Skeletal muscle tissue (tissue), 4 donors: ENCODE data around the gene NAALADL2. TPM values are rescaled to one million over a fixed set of nuclear protein-coding genes. Genes with fewer than 3 reads are reported as not detected.
"Not testable (repeated sequence)": the region's sequence is repeated elsewhere in the genome, so short reads cannot be mapped to it uniquely, and the experiment has no call there.

Experiments
- H3K27ac ChIP-seq: one replicate; pipeline ENCODE4 v1.7.0; 2013; ENCODE audit warnings: mild to moderate bottlenecking, low read depth, low read length, inconsistent platforms
- H3K27me3 ChIP-seq, 3 donors: one replicate each; pipeline ENCODE4 v1.7.0; 2013; ENCODE audit warnings: low read length in 3 of 3; ENCODE audit not compliant: control insufficient read depth in 3 of 3, insufficient read depth in 3 of 3
- H3K36me3 ChIP-seq, 3 donors: one replicate each; pipeline ENCODE4 v1.7.0; 2013; ENCODE audit warnings: low read length in 3 of 3; ENCODE audit not compliant: control insufficient read depth in 3 of 3, insufficient read depth in 3 of 3
- H3K4me1 ChIP-seq, 3 donors: one replicate each; pipeline ENCODE4 v1.7.0; 2013; ENCODE audit warnings: low read length in 3 of 3, mild to moderate bottlenecking in 3 of 3; ENCODE audit not compliant: control insufficient read depth in 3 of 3, insufficient read depth in 3 of 3
- H3K4me3 ChIP-seq, 3 donors: one replicate each; pipeline ENCODE4 v1.7.0; 2013; ENCODE audit warnings: low read length in 3 of 3
- H3K9ac ChIP-seq, 3 donors: one replicate each; pipeline ENCODE4 v1.7.0; 2013; ENCODE audit warnings: low read length in 3 of 3, mild to moderate bottlenecking in 3 of 3, moderate library complexity in 2 of 3, low read depth in 1 of 3
- H3K9me3 ChIP-seq, 3 donors: one replicate each; pipeline ENCODE4 v1.7.0; 2013; ENCODE audit warnings: low read length in 3 of 3; ENCODE audit not compliant: control insufficient read depth in 3 of 3
- total RNA-seq: library from RNA; depleted of rRNA; stranded (reverse); fragments of >200 nt; gene quantifications from one replicate; pipeline ENCODE4 v1.2.3, GENCODE V29; 2014
- donor health status: Osteomylitis.

NAALADL2 gene
- total RNA-seq, 1 donor from 2014 or later: 17.7 TPM

DNA sequence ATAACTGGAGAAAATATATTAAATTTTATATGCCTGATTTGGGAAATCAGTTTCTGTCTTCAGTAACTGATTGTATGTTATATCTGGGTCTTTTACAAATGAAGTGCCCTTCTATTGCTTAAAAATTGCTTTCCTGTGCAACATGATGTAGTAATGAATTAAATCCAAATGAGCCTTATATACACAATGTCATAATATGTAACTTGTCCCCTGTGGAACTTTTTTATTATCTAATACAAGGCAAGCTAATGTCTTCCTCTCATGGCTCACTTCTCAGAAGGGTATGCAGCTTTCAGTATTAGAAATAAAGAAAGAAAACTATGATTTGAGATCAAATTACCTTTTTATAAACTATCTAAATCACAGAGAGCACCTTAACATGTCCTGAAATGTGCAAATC lies 248.9 kb downstream of the NAALADL2 start:
- Histone ChIP-seq H3K4me1 (no peaks in the 10 kb centered on the region), H3K36me3 (no peaks in the 10 kb centered on the region), H3K4me3 (no peak overlapping the region), H3K27ac (no peak overlapping the region), H3K27me3 (no peaks in the 10 kb centered on the region), H3K9ac (no peak overlapping the region), H3K9me3 (no peaks in the 10 kb centered on the region)

DNA sequence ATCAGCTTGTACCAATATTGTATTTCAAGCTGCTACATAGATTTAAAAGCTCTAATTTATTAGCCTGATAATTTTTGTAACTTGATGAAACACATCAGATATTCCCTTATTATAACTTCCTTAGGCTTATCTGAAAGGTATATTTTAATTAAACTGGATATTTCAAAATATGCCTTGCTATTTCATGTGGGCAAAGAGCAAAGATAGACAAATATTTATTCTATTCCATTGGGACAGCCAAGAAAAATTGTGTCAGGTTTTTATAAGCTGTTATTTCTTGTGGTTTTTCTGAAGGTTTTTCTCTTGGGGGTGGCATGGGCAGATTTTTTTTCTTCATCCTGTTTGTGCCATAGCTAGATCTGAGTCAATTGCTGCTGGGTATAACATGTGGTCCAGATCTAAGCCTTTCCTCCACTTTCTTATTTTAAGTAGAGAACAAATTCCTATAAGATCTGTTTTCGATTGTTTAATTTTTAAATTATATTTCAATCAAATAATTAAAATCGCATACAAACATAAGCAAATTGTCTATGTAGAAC lies 249.5 kb downstream of the NAALADL2 start:
- Histone ChIP-seq H3K9ac (no peak overlapping the region), H3K4me3 (no peak overlapping the region), H3K4me1 (no peaks in the 10 kb centered on the region), H3K27me3 (no peaks in the 10 kb centered on the region), H3K9me3 (no peaks in the 10 kb centered on the region), H3K36me3 (no peaks in the 10 kb centered on the region), H3K27ac (no peak overlapping the region)

DNA sequence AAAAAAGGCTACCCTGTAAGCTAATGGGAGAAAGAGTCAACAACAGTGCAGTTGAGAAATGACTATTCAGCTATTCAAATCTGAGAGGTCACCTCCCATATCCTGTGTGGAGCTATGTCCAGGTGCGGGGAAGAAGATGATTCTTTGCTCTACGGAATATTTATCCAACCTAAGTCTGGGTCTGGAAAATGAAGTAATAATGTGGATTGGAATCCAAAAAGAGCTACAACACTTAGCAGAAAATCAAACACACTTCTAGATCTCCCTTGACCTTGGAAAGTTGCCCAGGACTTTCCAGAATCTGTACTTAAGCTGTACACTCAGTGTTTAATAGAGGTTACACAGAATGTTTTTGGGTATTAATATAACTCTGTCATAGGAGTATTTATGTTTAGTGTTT lies 251.9 kb downstream of the NAALADL2 start:
- no peaks in the 10 kb centered on the region for H3K27me3 ChIP-seq
- H3K9me3 ChIP-seq: no peaks in the 10 kb centered on the region
- H3K9ac ChIP-seq: no peak overlapping the region
- H3K36me3 ChIP-seq: no peaks in the 10 kb centered on the region
- no peak overlapping the region for H3K4me3 ChIP-seq
- no peaks in the 10 kb centered on the region for H3K4me1 ChIP-seq
- H3K27ac ChIP-seq: no peak overlapping the region

DNA sequence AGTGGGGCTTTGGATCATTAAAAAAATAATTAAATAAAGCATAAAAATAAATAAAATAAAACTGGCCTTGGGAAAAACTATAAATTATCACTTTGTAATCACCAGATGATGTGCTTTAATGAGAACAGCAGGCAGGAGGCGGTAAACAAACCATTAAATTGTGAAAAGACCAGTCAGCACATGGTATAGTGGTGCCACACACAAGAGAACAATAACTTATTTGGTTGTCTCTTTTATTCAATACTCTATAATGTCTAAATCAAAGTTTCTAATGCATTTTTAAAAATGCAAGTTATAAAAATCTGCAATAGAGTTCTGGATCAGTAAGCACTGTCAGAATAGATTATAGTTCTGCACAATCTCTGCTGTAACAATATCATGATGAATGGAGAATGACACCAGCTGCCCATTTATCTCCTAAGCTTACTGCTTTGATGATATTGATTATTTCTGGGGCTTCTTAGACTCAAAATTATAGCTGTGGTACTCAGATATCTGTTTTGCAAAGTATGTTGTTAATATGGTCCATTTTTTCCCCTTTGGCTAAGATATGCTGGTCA lies 259.3 kb downstream of the NAALADL2 start:
- H3K9me3 ChIP-seq: no peaks in the 10 kb centered on the region
- no peaks in the 10 kb centered on the region for H3K27me3 ChIP-seq
- no peak overlapping the region for H3K9ac ChIP-seq
- H3K4me1 ChIP-seq: no peaks in the 10 kb centered on the region
- no peaks in the 10 kb centered on the region for H3K36me3 ChIP-seq
- no peak overlapping the region for H3K4me3 ChIP-seq
- H3K27ac ChIP-seq: no peak overlapping the region

DNA sequence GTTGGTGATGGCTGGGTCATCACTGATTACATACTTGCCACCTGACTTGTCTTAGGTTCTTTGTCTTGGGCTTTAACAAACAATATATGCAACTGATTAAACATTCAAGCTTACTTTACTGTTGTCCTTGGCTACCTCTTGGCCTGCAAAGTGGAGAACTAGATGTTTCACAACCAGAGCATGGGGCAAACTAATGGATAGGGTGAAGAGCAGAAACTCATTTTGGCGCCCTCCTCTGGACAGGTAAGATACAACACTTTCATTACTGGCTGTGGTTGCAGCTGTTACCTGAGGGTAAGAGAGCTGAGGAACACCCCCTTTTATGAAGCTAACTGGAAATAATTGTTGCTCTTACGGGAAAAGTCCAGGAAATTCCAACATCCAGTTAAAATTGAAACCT lies 262.1 kb downstream of the NAALADL2 start:
- Histone ChIP-seq H3K9me3 (no peaks in the 10 kb centered on the region), H3K9ac (no peak overlapping the region), H3K36me3 (no peaks in the 10 kb centered on the region), H3K4me3 (no peak overlapping the region), H3K4me1 (no peaks in the 10 kb centered on the region), H3K27ac (no peak overlapping the region), H3K27me3 (no peaks in the 10 kb centered on the region)

DNA sequence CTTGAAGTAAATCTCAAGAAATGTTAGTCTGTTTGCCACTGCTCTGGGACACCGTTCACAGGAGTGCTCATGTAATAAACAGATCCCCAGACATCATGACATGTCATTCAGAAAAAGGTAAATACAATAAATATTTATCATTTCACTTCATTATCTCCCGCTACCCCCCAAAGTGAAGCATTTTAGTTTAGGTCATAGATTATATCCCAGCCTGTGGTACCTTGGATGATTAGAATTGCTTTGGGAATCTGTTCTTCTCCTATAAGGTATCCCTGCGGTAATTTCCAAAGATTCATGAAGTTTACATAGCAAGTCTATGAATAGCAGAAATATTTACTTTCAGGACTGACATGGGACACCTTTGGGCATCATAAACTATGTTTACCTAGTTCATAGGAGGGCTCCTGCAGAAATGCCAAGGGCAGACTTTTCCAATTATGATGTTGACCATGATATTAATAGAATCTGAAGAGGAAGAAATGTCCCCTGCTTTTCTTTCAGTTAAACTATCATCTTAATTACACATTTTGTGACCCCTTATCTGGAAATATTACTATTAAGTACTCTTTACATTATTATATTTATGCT lies 268.0 kb downstream of the NAALADL2 start:
- H3K9me3 ChIP-seq: no peaks in the 10 kb centered on the region
- no peak overlapping the region for H3K27ac ChIP-seq
- no peak overlapping the region for H3K9ac ChIP-seq
- H3K27me3 ChIP-seq: no peaks in the 10 kb centered on the region
- no peak overlapping the region for H3K4me3 ChIP-seq
- no peaks in the 10 kb centered on the region for H3K36me3 ChIP-seq
- H3K4me1 ChIP-seq: no peaks in the 10 kb centered on the region

DNA sequence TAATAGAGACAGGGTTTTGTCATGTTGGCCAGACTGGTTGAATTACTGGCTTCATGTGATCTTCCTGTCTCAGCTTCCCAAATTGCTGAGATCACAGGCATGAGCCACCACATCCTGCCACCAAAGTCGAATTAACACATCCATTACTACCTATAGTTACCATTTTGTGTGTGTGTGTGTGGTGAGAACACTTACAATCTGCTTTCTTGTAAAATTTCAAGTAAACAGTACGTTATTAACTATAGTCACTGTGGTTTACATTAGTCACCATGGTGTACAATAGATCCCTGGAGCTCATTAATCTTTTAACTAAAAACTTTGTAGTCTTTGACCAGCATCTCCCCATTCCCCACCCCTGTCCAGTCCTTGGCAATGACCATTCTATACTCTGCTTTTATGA lies 270.0 kb downstream of the NAALADL2 start:
- H3K27ac ChIP-seq: no peak overlapping the region
- no peaks in the 10 kb centered on the region for H3K9me3 ChIP-seq
- no peaks in the 10 kb centered on the region for H3K36me3 ChIP-seq
- no peaks in the 10 kb centered on the region for H3K27me3 ChIP-seq
- H3K4me3 ChIP-seq: no peak overlapping the region
- H3K4me1 ChIP-seq: no peaks in the 10 kb centered on the region
- no peak overlapping the region for H3K9ac ChIP-seq

DNA sequence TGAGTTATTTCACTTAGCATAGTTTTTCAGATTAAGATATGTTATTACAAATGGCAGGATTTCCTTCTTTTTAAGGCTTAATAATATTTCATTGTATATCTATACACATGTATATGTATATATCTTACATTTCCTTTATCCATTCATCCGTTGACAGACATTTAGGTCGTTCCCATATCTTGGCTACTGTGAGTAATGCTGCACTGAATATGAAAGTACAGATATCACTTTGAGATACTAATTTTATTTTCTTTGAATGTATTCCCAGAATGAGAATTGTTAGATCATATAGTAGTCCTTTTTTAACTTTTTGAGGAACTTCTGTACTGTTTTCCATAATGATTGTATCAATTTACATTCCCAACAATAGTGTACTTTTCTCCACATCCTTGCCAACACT lies 270.4 kb downstream of the NAALADL2 start:
- no peaks in the 10 kb centered on the region for H3K4me1 ChIP-seq
- no peak overlapping the region for H3K27ac ChIP-seq
- H3K36me3 ChIP-seq: no peaks in the 10 kb centered on the region
- H3K9me3 ChIP-seq: no peaks in the 10 kb centered on the region
- H3K27me3 ChIP-seq: no peaks in the 10 kb centered on the region
- no peak overlapping the region for H3K4me3 ChIP-seq
- H3K9ac ChIP-seq: no peak overlapping the region

DNA sequence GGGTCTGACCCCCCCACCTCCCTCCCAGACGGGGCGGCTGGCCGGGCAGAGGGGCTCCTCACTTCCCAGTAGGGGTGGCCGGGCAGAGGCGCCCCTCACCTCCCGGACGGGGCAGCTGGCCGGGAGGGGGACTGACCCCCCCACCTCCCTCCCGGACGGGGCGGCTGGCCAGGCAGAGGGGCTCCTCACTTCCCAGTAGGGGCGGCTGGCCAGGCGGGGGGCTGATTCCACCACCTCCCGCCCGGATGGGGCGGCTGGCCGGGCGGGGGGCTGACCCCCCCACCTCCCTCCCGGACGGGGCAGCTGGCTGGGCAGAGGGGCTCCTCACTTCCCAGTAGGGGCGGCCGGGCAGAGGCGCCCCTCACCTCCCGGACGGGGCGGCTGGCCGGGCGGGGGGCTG lies 272.7 kb downstream of the NAALADL2 start:
- not testable (repeated sequence) for H3K36me3 ChIP-seq, H3K4me3 ChIP-seq, H3K27ac ChIP-seq, H3K9ac ChIP-seq, H3K4me1 ChIP-seq, H3K9me3 ChIP-seq, H3K27me3 ChIP-seq

DNA sequence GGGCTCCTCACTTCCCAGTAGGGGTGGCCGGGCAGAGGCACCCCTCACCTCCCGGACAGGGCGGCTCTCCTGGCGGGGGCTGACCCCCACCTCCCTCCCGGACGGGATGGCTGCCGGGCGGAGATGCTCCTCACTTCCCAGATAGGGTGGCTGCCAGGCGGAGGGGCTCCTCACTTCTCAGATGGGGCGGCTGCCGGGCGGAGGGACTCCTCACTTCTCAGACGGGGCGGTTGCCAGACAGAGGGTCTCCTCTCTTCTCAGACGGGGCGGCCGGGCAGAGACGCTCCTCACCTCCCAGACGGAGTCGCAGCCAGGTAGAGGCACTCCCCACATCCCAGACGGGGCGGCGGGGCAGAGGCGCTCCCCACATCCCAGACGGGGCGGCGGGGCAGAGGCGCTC lies 273.6 kb downstream of the NAALADL2 start:
- not testable (repeated sequence) for H3K36me3 ChIP-seq, H3K27me3 ChIP-seq, H3K9ac ChIP-seq, H3K9me3 ChIP-seq, H3K4me3 ChIP-seq, H3K4me1 ChIP-seq, H3K27ac ChIP-seq
